DOHH2 (cell line): ENCODE data around the gene KCND1.

Experiments used
- H3F3A ChIP-seq: fragments of 200-600 bp; sonication (generic), shearing (Covaris generic); 2 replicates; pipeline ENCODE4 v1.6.0; 2016; ENCODE audit warnings: antibody characterized with exemption, mild to moderate bottlenecking; ENCODE audit not compliant: control insufficient read depth, insufficient read depth
- H3K27ac ChIP-seq: fragments of 200-600 bp; sonication (generic); 2 replicates; pipeline ENCODE4 v1.5.1; 2014; ENCODE audit warnings: low read depth, mild to moderate bottlenecking, low read length, moderate library complexity
- H3K27me3 ChIP-seq: fragments of 200-600 bp; sonication (generic); 2 replicates; pipeline ENCODE4 v1.6.1; 2014; ENCODE audit warnings: mild to moderate bottlenecking, low read length, mixed read lengths; ENCODE audit not compliant: control insufficient read depth
- H3K36me3 ChIP-seq: fragments of 200-600 bp; sonication (generic); 2 replicates; pipeline ENCODE4 v1.6.1; 2014; ENCODE audit warnings: mild to moderate bottlenecking, low read length, moderate library complexity, mixed read lengths; ENCODE audit not compliant: control insufficient read depth
- H3K4me1 ChIP-seq: fragments of 200-600 bp; sonication (generic); 2 replicates; pipeline ENCODE4 v1.6.1; 2014; ENCODE audit warnings: mild to moderate bottlenecking, low read length, mixed read lengths; ENCODE audit not compliant: control insufficient read depth
- H3K4me2 ChIP-seq: fragments of 200-600 bp; sonication (generic); 2 replicates; pipeline ENCODE4 v1.6.0; 2014; ENCODE audit warnings: mild to moderate bottlenecking, low read length, moderate library complexity
- H3K4me3 ChIP-seq: fragments of 200-600 bp; sonication (generic); 2 replicates; pipeline ENCODE4 v1.5.1; 2014; ENCODE audit warnings: mild to moderate bottlenecking, low read length, mixed read lengths
- H3K79me2 ChIP-seq: fragments of 200-600 bp; sonication (generic); 2 replicates; pipeline ENCODE4 v1.6.1; 2014; ENCODE audit warnings: mild to moderate bottlenecking, low read length, mixed read lengths; ENCODE audit not compliant: control insufficient read depth
- H3K9me2 ChIP-seq: fragments of 200-600 bp; sonication (generic); replicated peaks from 2 replicates; pipeline ENCODE4 v1.6.1; 2014; ENCODE audit warnings: mild to moderate bottlenecking, low read length, mixed read lengths; ENCODE audit not compliant: control insufficient read depth
- H3K9me3 ChIP-seq: fragments of 200-600 bp; sonication (generic); 2 replicates; pipeline ENCODE4 v1.6.1; 2014; ENCODE audit warnings: antibody characterized with exemption, low read length, mixed read lengths; ENCODE audit not compliant: control insufficient read depth, insufficient read depth
- H4K20me1 ChIP-seq: fragments of 200-600 bp; sonication (generic); 2 replicates; pipeline ENCODE4 v1.6.0; 2014; ENCODE audit warnings: low read depth, mild to moderate bottlenecking, antibody characterized with exemption, low read length, moderate library complexity; ENCODE audit not compliant: control insufficient read depth, insufficient read depth
- CTCF ChIP-seq: fragments of 200-600 bp; sonication (generic); IDR thresholded peaks from one replicate; pipeline ENCODE4 v1.5.1; 2014; ENCODE audit warnings: antibody characterized with exemption, mild to moderate bottlenecking, low read depth, low read length; ENCODE audit not compliant: poor library complexity, severe bottlenecking
- EZH2phosphoT487 ChIP-seq: fragments of 200-600 bp; sonication (generic); IDR thresholded peaks from 2 replicates; pipeline ENCODE4 v1.6.1; 2017; ENCODE audit warnings: borderline replicate concordance, mild to moderate bottlenecking, antibody characterized with exemption, low read length, moderate library complexity, mixed read lengths

KCND1 gene

GRCh38 chrX:48965959-48966358, 5.7 kb downstream of the KCND1 start:
- no peaks in the 10 kb centered on the region; the same call in 1 of the 2 replicates for H3F3A ChIP-seq
- TF ChIP-seq CTCF (no peak), EZH2phosphoT487 (no peak)
- peaks cover 27% of the 10 kb centered on the region for H3K4me1 ChIP-seq
- H3K27ac ChIP-seq, result no peak overlapping the region
- peaks cover 5% of the 10 kb centered on the region; the same call in 1 of the 2 replicates for H3K36me3 ChIP-seq
- H3K9me2 ChIP-seq, result no peaks in the 10 kb centered on the region
- H3K27me3 ChIP-seq, result no peaks in the 10 kb centered on the region
- H3K4me2 ChIP-seq, result no peak overlapping the region
- no peaks in the 10 kb centered on the region for H3K9me3 ChIP-seq
- peaks cover 4% of the 10 kb centered on the region; the same call in 1 of the 2 replicates for H3K79me2 ChIP-seq
- no peak overlapping the region for H3K4me3 ChIP-seq
- no peaks in the 10 kb centered on the region for H4K20me1 ChIP-seq

- Histone ChIP-seq H3K4me2 (peak overlapping the region; percentile 85), H3K27ac (peak overlapping the region; percentile 86), H3K79me2 (peaks cover 23% of the 10 kb centered on the region), H4K20me1 (no peaks in the 10 kb centered on the region), H3K4me3 (peak overlapping the region; percentile 70), H3K9me2 (no peaks in the 10 kb centered on the region), H3K36me3 (peaks cover 11% of the 10 kb centered on the region; the same call in 1 of the 2 replicates), H3K27me3 (no peaks in the 10 kb centered on the region), H3K9me3 (no peaks in the 10 kb centered on the region), H3K4me1 (peaks cover 50% of the 10 kb centered on the region), H3F3A (no peaks in the 10 kb centered on the region; the same call in 1 of the 2 replicates)
- TF ChIP-seq EZH2phosphoT487 (no peak), CTCF (no peak)
These were observed 10.0 kb downstream of the KCND1 start for GRCh38 chrX:48961585-48962091.

- H3K9me2 ChIP-seq, result no peaks in the 10 kb centered on the region
- H3K4me2 ChIP-seq, result peak overlapping the region; percentile 85
- H3K79me2 ChIP-seq, result peaks cover 36% of the 10 kb centered on the region
- no peaks in the 10 kb centered on the region; the same call in 1 of the 2 replicates for H3F3A ChIP-seq
- H3K27ac ChIP-seq, result peak overlapping the region; percentile 86
- H4K20me1 ChIP-seq, result no peaks in the 10 kb centered on the region
- H3K9me3 ChIP-seq, result no peaks in the 10 kb centered on the region
- peak overlapping the region; percentile 70 for H3K4me3 ChIP-seq
- peaks cover 60% of the 10 kb centered on the region for H3K4me1 ChIP-seq
- peaks cover 19% of the 10 kb centered on the region for H3K36me3 ChIP-seq
- no peak for TF ChIP-seq CTCF
- no peak for TF ChIP-seq EZH2phosphoT487
- H3K27me3 ChIP-seq, result no peaks in the 10 kb centered on the region
These were observed 11.4 kb downstream of the KCND1 start for GRCh38 chrX:48960291-48960690.
